ENCODE data around the gene EML4. TPM values are rescaled to one million over a fixed set of nuclear protein-coding genes. Genes with fewer than 3 reads are reported as not detected.
A peak's percentile ranks its signal among the peaks of the same experiment; 100 is the strongest.

The EML4 gene
- total and polyA plus RNA-seq, 2 donors (not counting 1 experiment from before 2014, with no cell fraction given) = 49.4 to 134 TPM

GRCh38 chr2:42325609-42326008 is 156.5 kb downstream of the EML4 start:
- Histone ChIP-seq H3K4me1 (ENCODE audit: control insufficient read depth in 2 of 2, insufficient read depth in 2 of 2, low read length in 2 of 2) (no peaks in the 10 kb centered on the region), H3K79me2 (ENCODE audit: control insufficient read depth, insufficient read depth, low read length) (no peaks in the 10 kb centered on the region), H3K27me3 (replicated peaks in 1 of 4; ENCODE audit: control extremely low read depth in 1 of 4, control insufficient read depth in 3 of 4, insufficient read depth in 4 of 4, low read length in 3 of 4) (no peaks in the 10 kb centered on the region), H3K36me3 (replicated peaks in 1 of 2; ENCODE audit: control extremely low read depth in 1 of 2, control insufficient read depth in 1 of 2, extremely low read depth in 1 of 2, insufficient read depth in 2 of 2, low read length in 1 of 2) (peaks cover 36 to 80% of the 10 kb centered on the region in 2 experiments), H2AFZ (ENCODE audit: insufficient read depth, low read depth, low read length, poor library complexity, severe bottlenecking) (no peak overlapping the region), H3K27ac (ENCODE audit: low read length in 2 of 2) (no peak overlapping the region), H4K20me1 (ENCODE audit: control insufficient read depth, insufficient read depth, low read length, poor library complexity, severe bottlenecking) (no peaks in the 10 kb centered on the region), H3K4me2 (replicated peaks; ENCODE audit: low read depth, low read length, poor library complexity, severe bottlenecking) (no peak overlapping the region), H3K4me3 (ENCODE audit: control extremely low read depth in 1 of 5, extremely low read depth in 1 of 5, insufficient read depth in 1 of 5, low read depth in 2 of 5, low read length in 4 of 5) (no peak overlapping the region), H3K9me3 (ENCODE audit: control extremely low read depth in 1 of 3, control insufficient read depth in 2 of 3, insufficient read depth in 1 of 3, low read length in 2 of 3) (no peaks in the 10 kb centered on the region), H3K9ac (ENCODE audit: low read length) (no peak overlapping the region)
- H3K4me1 Mint-ChIP-seq = no peaks in the 10 kb centered on the region
- no peak for TF ChIP-seq CTCF (IDR thresholded peaks at IDR 0.05)
- no peak for TF ChIP-seq EZH2 (IDR thresholded peaks at IDR 0.05; ENCODE audit: borderline replicate concordance, insufficient read depth, low read depth, low read length, poor library complexity, severe bottlenecking)
- H3K27me3 Mint-ChIP-seq = no peaks in the 10 kb centered on the region
- ATAC-seq (ENCODE audit: low read depth) (no peak), DNase-seq (no peak)
- intact Hi-C loops (cut with micrococcal nuclease) = loop anchor here (10.0 kb wide), 1 partner anchor 231 kb away; no protein-coding TSS in a partner anchor
- no peak overlapping the region for H3K27ac Mint-ChIP-seq
- ChIA-PET POLR2A (no interaction called here), CTCF (interaction anchor here (1.5 to 1.9 kb wide), 2 partner anchors 230 to 472 kb away, joined by 3 to 4 read pairs; no protein-coding TSS in a partner anchor)
- WGBS (ENCODE audit: insufficient coverage) = no CpG with 5 or more reads among the region's 1 CpG
- H3K4me3 Mint-ChIP-seq = no peak overlapping the region
- no peaks in the 10 kb centered on the region for H3K9me3 Mint-ChIP-seq (ENCODE audit: insufficient read depth)

- CTCF ChIA-PET = interaction anchor here (0.8 to 1.9 kb wide), 3 partner anchors 232 to 473 kb away, joined by 3 to 4 read pairs (median 3); no protein-coding TSS in a partner anchor
- H3K4me3 Mint-ChIP-seq = no peak overlapping the region
- no peaks in the 10 kb centered on the region for H3K27me3 Mint-ChIP-seq
These were observed 158.0 kb downstream of the EML4 start for GRCh38 chr2:42327125-42327524.

More at GRCh38 chr2:42327125-42327524, 158.0 kb downstream of the EML4 start:
- Histone ChIP-seq H3K4me1 (ENCODE audit: control insufficient read depth in 2 of 2, insufficient read depth in 2 of 2, low read length in 2 of 2) (no peaks in the 10 kb centered on the region), H3K79me2 (ENCODE audit: control insufficient read depth, insufficient read depth, low read length) (no peaks in the 10 kb centered on the region), H3K9ac (ENCODE audit: low read length) (no peak overlapping the region), H3K4me3 (ENCODE audit: control extremely low read depth in 1 of 5, extremely low read depth in 1 of 5, insufficient read depth in 1 of 5, low read depth in 2 of 5, low read length in 4 of 5) (no peak overlapping the region), H3K36me3 (replicated peaks in 1 of 2; ENCODE audit: control extremely low read depth in 1 of 2, control insufficient read depth in 1 of 2, extremely low read depth in 1 of 2, insufficient read depth in 2 of 2, low read length in 1 of 2) (peaks cover 38 to 86% of the 10 kb centered on the region in 2 experiments), H3K27me3 (replicated peaks in 1 of 4; ENCODE audit: control extremely low read depth in 1 of 4, control insufficient read depth in 3 of 4, insufficient read depth in 4 of 4, low read length in 3 of 4) (no peaks in the 10 kb centered on the region), H4K20me1 (ENCODE audit: control insufficient read depth, insufficient read depth, low read length, poor library complexity, severe bottlenecking) (no peaks in the 10 kb centered on the region), H3K27ac (ENCODE audit: low read length in 2 of 2) (peak overlapping the region in 1 of 2 donors; percentile 3), H3K9me3 (ENCODE audit: control extremely low read depth in 1 of 3, control insufficient read depth in 2 of 3, insufficient read depth in 1 of 3, low read length in 2 of 3) (no peaks in the 10 kb centered on the region), H3K4me2 (replicated peaks; ENCODE audit: low read depth, low read length, poor library complexity, severe bottlenecking) (no peak overlapping the region), H2AFZ (ENCODE audit: insufficient read depth, low read depth, low read length, poor library complexity, severe bottlenecking) (no peak overlapping the region)
- DNase-seq = no peak
- H3K27ac Mint-ChIP-seq = peak overlapping the region; percentile 10
- no peaks in the 10 kb centered on the region for H3K9me3 Mint-ChIP-seq (ENCODE audit: insufficient read depth)
- intact Hi-C loops (cut with micrococcal nuclease) = loop anchor here (10.0 kb wide), 1 partner anchor 232 kb away; no protein-coding TSS in a partner anchor
- H3K4me1 Mint-ChIP-seq = no peaks in the 10 kb centered on the region
- POLR2A ChIA-PET = interaction anchor here (0.6 kb wide), 1 partner anchor 18 kb away, joined by 3 read pairs; no protein-coding TSS in a partner anchor
- ATAC-seq (ENCODE audit: low read depth) = no peak
- WGBS (ENCODE audit: insufficient coverage) = no CpG with 5 or more reads among the region's 4 CpGs
- TF ChIP-seq EZH2 (IDR thresholded peaks at IDR 0.05; ENCODE audit: borderline replicate concordance, insufficient read depth, low read depth, low read length, poor library complexity, severe bottlenecking) = no peak
- no peak for TF ChIP-seq CTCF (IDR thresholded peaks at IDR 0.05)
